Transverse colon (tissue), 4 donors: Measurements from ENCODE around the gene FNDC7. TPM values are rescaled to one million over a fixed set of nuclear protein-coding genes. Genes with fewer than 3 reads are reported as not detected.
A peak's percentile ranks its signal among the peaks of the same experiment; 100 is the strongest.

Experiments
- DNase-seq: peaks from one replicate; pipeline ENCODE4 v3.0.0-alpha.2; 2019
- H3K27ac ChIP-seq, 4 donors: fragments of 200-600 bp; sonication (generic); 2 replicates each; pipeline ENCODE4 v1.5.1; 2016 to 2018; ENCODE audit warnings: inconsistent platforms in 4 of 4
- H3K27me3 ChIP-seq: fragments of 200-600 bp; sonication (generic); 2 replicates; pipeline ENCODE4 v1.5.1; 2017; ENCODE audit warnings: inconsistent platforms
- H3K36me3 ChIP-seq, 4 donors: fragments of 200-600 bp; sonication (generic); 2 replicates each; pipeline ENCODE4 v1.5.1; 2017 to 2019; ENCODE audit warnings: inconsistent platforms in 4 of 4
- H3K4me1 ChIP-seq, 4 donors: fragments of 200-600 bp; sonication (generic); 2 replicates each; pipeline ENCODE4 v1.5.1; 2017 to 2020; ENCODE audit warnings: inconsistent platforms in 4 of 4
- H3K4me3 ChIP-seq, 4 donors: fragments of 200-600 bp; sonication (generic); 1 replicate in 1 of 4; 2 replicates in 3 of 4; pipeline versions ENCODE4 v1.5.1 to v1.6.1; 2017 to 2019; ENCODE audit warnings: inconsistent platforms in 4 of 4
- H3K9me3 ChIP-seq, 2 donors: fragments of 200-600 bp; sonication (generic); 2 replicates each; pipeline ENCODE4 v1.5.1; 2017 to 2019; ENCODE audit warnings: inconsistent platforms in 2 of 2
- EP300 ChIP-seq: sonication (generic); formaldehyde crosslinking; IDR thresholded peaks from one replicate; pipeline ENCODE4 v1.6.1; 2017; ENCODE audit warnings: antibody characterized with exemption, low read depth
- POLR2A ChIP-seq: fragments of 450-650 bp; IDR thresholded peaks from one replicate; pipeline ENCODE4 v1.6.1; 2016; ENCODE audit warnings: antibody characterized with exemption, mild to moderate bottlenecking, moderate library complexity
- POLR2AphosphoS5 ChIP-seq, 3 donors: sonication (generic); formaldehyde crosslinking; IDR thresholded peaks; one replicate each; pipeline ENCODE4 v1.6.1; 2016; ENCODE audit warnings: antibody characterized with exemption in 3 of 3
- WGBS, 2 donors: methylation state at CpG; one replicate each; pipeline ENCODE4 v1.1.5; 2018; ENCODE audit warnings: low coverage in 1 of 2; 5-methylcytosine and 5-hydroxymethylcytosine counted together
- in situ Hi-C, 4 donors: fragments of 200-750 bp; cut with MboI; loops; one replicate each; pipeline versions ENCODE4 v1.15.0 to v1.15.1; 2017; ENCODE audit warnings: low sequenced_read_pairs in 3 of 4, low pct_ligation_motif_present in 1 of 4, low pct_unique_long_range_greater_than_20kb in 1 of 4
- intact Hi-C: fragments of 100-400 bp; cut with DNase I; formaldehyde crosslinking; loops from one replicate; pipeline ENCODE4 v1.15.1; 2023; ENCODE audit warnings: low total_unique reads
- total RNA-seq, 4 donors: library from RNA; depleted of rRNA; stranded (reverse); fragments of >200 nt; gene quantifications; one replicate each; pipeline ENCODE4 v1.1.0, GENCODE V29; 2016
- TF ChIP-seq, protein P1 (sequence below), 5 experiments: fragments of 200-600 bp in 3 of 5; fragments of 450-650 bp in 2 of 5; sonication (generic) in 3 of 5; IDR thresholded peaks; 1 replicate in 2 of 5; 2 replicates in 3 of 5; pipeline ENCODE4 v1.5.1; 2016 to 2017; ENCODE audit warnings: antibody characterized with exemption in 5 of 5, inconsistent platforms in 3 of 5, mild to moderate bottlenecking in 2 of 5, moderate library complexity in 1 of 5

The FNDC7 gene
- not detected for total RNA-seq

DNA sequence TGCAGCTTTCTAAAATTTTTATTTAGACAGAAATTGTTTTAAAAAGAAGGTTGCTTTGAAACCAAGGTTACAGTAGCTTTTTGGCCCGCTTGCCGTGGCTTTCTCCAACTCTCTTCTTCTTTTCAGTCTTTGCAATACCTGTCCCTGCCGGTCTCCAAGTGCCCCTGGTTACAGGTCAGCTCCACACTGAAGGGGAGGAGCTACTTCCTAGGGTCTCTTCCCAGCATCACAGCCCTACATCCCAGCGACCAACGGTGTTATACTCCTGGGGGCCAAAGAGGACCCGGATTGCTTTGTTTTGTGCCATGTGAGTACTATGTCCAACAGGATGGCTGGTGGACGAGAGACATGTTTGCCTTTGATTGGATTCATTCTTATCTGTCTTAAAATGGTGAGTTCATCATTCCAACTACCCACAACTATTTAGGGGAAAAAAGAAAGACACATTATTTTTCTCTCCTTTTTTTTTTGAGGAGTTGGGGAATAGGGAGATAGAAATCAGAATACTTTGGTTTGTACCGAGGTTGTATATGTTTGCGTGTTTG, at the start of gene FNDC7:
Gene FNDC7 (plus strand): TSS at position 303 of the 545 bp plus-strand sequence. CDS start 26 bp downstream, at position 329.
- no peaks in the 10 kb centered on the region for H3K9me3 ChIP-seq

GRCh38 chr1:108663074-108663473, 49.6 kb upstream of the FNDC7 start:
- intact Hi-C loops (no loop called here), in situ Hi-C loops (no loop called here)
- H3K27me3 ChIP-seq = no peaks in the 10 kb centered on the region
- H3K36me3 ChIP-seq = no peaks in the 10 kb centered on the region
- H3K4me1 ChIP-seq = peaks cover 0 to 8% (median 5%) of the 10 kb centered on the region in 4 donors
- no peaks in the 10 kb centered on the region for H3K9me3 ChIP-seq
- H3K4me3 ChIP-seq = no peak overlapping the region
- DNase-seq = no peak
- 84 to 87% methylated on average over 2 of the region's 2 CpGs for WGBS, 2 donors
- H3K27ac ChIP-seq = no peak overlapping the region
- TF ChIP-seq POLR2AphosphoS5 (IDR thresholded peaks at IDR 0.05) = peak in 1 of 3 donors; percentile 29
- TF ChIP-seq, protein P1, sequence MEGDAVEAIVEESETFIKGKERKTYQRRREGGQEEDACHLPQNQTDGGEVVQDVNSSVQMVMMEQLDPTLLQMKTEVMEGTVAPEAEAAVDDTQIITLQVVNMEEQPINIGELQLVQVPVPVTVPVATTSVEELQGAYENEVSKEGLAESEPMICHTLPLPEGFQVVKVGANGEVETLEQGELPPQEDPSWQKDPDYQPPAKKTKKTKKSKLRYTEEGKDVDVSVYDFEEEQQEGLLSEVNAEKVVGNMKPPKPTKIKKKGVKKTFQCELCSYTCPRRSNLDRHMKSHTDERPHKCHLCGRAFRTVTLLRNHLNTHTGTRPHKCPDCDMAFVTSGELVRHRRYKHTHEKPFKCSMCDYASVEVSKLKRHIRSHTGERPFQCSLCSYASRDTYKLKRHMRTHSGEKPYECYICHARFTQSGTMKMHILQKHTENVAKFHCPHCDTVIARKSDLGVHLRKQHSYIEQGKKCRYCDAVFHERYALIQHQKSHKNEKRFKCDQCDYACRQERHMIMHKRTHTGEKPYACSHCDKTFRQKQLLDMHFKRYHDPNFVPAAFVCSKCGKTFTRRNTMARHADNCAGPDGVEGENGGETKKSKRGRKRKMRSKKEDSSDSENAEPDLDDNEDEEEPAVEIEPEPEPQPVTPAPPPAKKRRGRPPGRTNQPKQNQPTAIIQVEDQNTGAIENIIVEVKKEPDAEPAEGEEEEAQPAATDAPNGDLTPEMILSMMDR (IDR thresholded peaks at IDR 0.05) = no peak

More for the DNA sequence above, at the start of gene FNDC7:
- WGBS, 2 donors = 61 to 66% methylated on average over 8 to 9 of the region's 9 CpGs
- H3K27ac ChIP-seq = no peak within 1 kb of the TSS
- no peaks in the 10 kb centered on the region for H3K36me3 ChIP-seq
- intact Hi-C loops (no loop called here), in situ Hi-C loops (no loop called here)
- H3K27me3 ChIP-seq = no peaks in the 10 kb centered on the region
- H3K4me3 ChIP-seq = no peak within 1 kb of the TSS
- no peak for TF ChIP-seq POLR2A
- TF ChIP-seq EP300 = no peak
- no peak for TF ChIP-seq POLR2AphosphoS5 (IDR thresholded peaks at IDR 0.05)
- TF ChIP-seq, protein P1 (IDR thresholded peaks at IDR 0.05) = no peak
- no peak for DNase-seq
- no peaks in the 10 kb centered on the region for H3K4me1 ChIP-seq

DNA sequence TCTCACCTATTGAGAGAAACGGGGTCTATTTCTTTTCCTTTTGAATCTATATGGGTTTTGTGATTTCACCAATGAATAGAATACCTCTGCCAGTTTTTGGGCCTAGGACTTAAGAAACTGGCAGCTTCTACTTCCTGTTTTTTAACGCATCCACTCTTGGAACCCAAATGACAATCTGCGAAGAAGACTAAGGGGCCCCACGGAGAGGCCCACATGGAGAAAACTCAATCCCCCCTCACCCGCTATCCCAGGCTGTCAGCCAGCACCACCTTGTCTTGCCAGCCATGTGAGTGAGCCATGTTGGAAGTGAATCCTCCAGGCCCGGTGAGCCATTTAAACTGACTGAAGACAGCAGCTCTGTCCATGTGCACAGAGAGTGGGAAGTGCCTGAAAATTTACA, 48.2 kb upstream of the FNDC7 start:
- 85 to 100% methylated on average over 1 to 6 of the region's 6 CpGs for WGBS, 2 donors

DNA sequence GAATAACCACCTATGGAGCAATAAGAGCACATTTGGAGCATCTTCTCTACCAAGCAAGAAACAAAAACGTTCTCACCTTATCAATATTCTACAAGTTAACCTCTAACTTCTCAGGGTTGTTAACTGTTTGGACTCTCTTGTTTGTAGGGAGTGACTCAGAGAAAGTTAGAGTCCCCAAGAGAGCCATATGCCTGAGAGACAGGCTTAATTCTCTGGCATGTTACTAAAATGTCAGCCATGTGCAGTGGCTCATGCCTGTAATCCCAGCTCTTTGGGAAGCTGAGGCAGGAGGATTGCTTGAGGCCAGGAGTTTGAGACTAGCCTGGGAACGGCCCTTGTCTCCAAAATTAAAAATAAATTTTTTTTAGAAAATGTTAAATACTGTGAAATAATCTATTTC, 47.6 kb upstream of the FNDC7 start:
- Histone ChIP-seq H3K4me3 (no peak overlapping the region), H3K4me1 (peaks cover 0 to 8% (median 5%) of the 10 kb centered on the region in 4 donors), H3K27ac (no peak overlapping the region), H3K36me3 (no peaks in the 10 kb centered on the region), H3K9me3 (no peaks in the 10 kb centered on the region), H3K27me3 (no peaks in the 10 kb centered on the region)
- no peak for DNase-seq
- TF ChIP-seq EP300 = no peak
- no peak for TF ChIP-seq POLR2AphosphoS5 (IDR thresholded peaks at IDR 0.05)
- TF ChIP-seq POLR2A = no peak
- TF ChIP-seq, protein P1 (IDR thresholded peaks at IDR 0.05) = no peak
- in situ Hi-C loops = no loop called here
- whole genome bisulfite sequencing, 2 donors = 25 to 72% methylated on average over 1 to 2 of the region's 2 CpGs
- intact Hi-C loops = no loop called here

More for the DNA sequence above, 48.2 kb upstream of the FNDC7 start:
- Histone ChIP-seq H3K9me3 (no peaks in the 10 kb centered on the region), H3K4me3 (no peak overlapping the region), H3K4me1 (peaks cover 0 to 8% (median 5%) of the 10 kb centered on the region in 4 donors), H3K27me3 (no peaks in the 10 kb centered on the region), H3K27ac (no peak overlapping the region), H3K36me3 (no peaks in the 10 kb centered on the region)
- in situ Hi-C loops (no loop called here), intact Hi-C loops (no loop called here)
- TF ChIP-seq EP300 (no peak), POLR2A (no peak), POLR2AphosphoS5 (IDR thresholded peaks at IDR 0.05) (no peak)
- TF ChIP-seq, protein P1 (IDR thresholded peaks at IDR 0.05) = no peak
- no peak for DNase-seq
